ENCODE results near the gene TSPAN9. TPM values are rescaled to one million over a fixed set of nuclear protein-coding genes. Genes with fewer than 3 reads are reported as not detected.

TSPAN9 gene
- total and polyA plus RNA-seq, 10 of the 15 experiments (the other 5 are each of a cell fraction or from before 2014, with no cell fraction given), result 0.03 to 1.0 (median 0.12) TPM; not detected in 5

GRCh38 chr12:3149515-3150307 lies 72.5 kb downstream of the TSPAN9 start (continued):
- TF ChIP-seq USF1 (IDR thresholded peaks at IDR 0.05; ENCODE audit: borderline replicate concordance, extremely low read length, insufficient read depth, low read depth, low read length) (no peak), ATF2 (IDR thresholded peaks at IDR 0.05; ENCODE audit: low read length) (no peak), JUNB (IDR thresholded peaks at IDR 0.05) (no peak), ZNF24 (IDR thresholded peaks at IDR 0.05) (no peak), HSF1 (IDR thresholded peaks at IDR 0.05; ENCODE audit: low read depth, low read length) (no peak), CHD1 (IDR thresholded peaks at IDR 0.05; ENCODE audit: low read depth, low read length) (no peak), POLR2AphosphoS5 (IDR thresholded peaks at IDR 0.05; ENCODE audit: low read length) (no peak), IKZF2 (IDR thresholded peaks at IDR 0.05) (no peak)

- no peak overlapping the region for H2AFZ ChIP-seq (ENCODE audit: control insufficient read depth, low read depth, low read length)
- no peaks in the 10 kb centered on the region for H3K9me3 ChIP-seq (replicated peaks; ENCODE audit: control insufficient read depth, insufficient read depth, low read length)
- ChIA-PET POLR2A (no interaction called here), RAD21 (ENCODE audit: unreplicated experiment) (no interaction called here), SMC1A (ENCODE audit: uncharacterized antibody, unreplicated experiment) (no interaction called here), CTCF (no interaction called here)
- no peaks in the 10 kb centered on the region; the same call in 1 of the 2 replicates for H4K20me1 ChIP-seq (ENCODE audit: control insufficient read depth, insufficient read depth)
- H3K27ac ChIP-seq (ENCODE audit: control insufficient read depth, insufficient read depth), result no peak overlapping the region
- intact Hi-C loops (cut with micrococcal nuclease; ENCODE audit: unreplicated experiment), result no loop called here
- peaks cover 4 to 12% of the 10 kb centered on the region in 2 experiments; a peak in 3 of 4 replicates for H3K27me3 ChIP-seq (replicated peaks in 1 of 2; ENCODE audit: control insufficient read depth in 2 of 2, insufficient read depth in 2 of 2, low read length in 1 of 2)
- FAIRE-seq (no peak), ATAC-seq (no peak), DNase-seq (ENCODE audit: low read depth, low spot score) (no peak)
- H3K4me2 ChIP-seq (ENCODE audit: control insufficient read depth, insufficient read depth), result no peak overlapping the region
- H3K79me2 ChIP-seq (ENCODE audit: control insufficient read depth, insufficient read depth, low read length), result no peaks in the 10 kb centered on the region
- H3K9ac ChIP-seq (ENCODE audit: control insufficient read depth, insufficient read depth, low read length), result no peak overlapping the region
- in situ Hi-C loops (cut with MboI), result no loop called here
- no peaks in the 10 kb centered on the region for H3K4me1 ChIP-seq (ENCODE audit: control insufficient read depth, insufficient read depth, low read length)
- no peaks in the 10 kb centered on the region for H3K36me3 ChIP-seq (ENCODE audit: control insufficient read depth in 2 of 2, insufficient read depth in 2 of 2, low read length in 1 of 2)
- no TSS peak for BruUV-seq (replicated peaks)
- 45% methylated on average over 5 of the region's 5 CpGs for WGBS (ENCODE audit: insufficient coverage, insufficient replicate concordance, low lambda C conversion rate, missing lambda C conversion rate)
- H3K4me3 ChIP-seq, result no peak overlapping the region
- TF ChIP-seq ZNF622 (IDR thresholded peaks at IDR 0.05) (no peak), SUZ12 (IDR thresholded peaks at IDR 0.05; ENCODE audit: unreplicated experiment) (no peak), ZNF384 (IDR thresholded peaks at IDR 0.05; ENCODE audit: borderline replicate concordance, low read depth, low read length) (no peak), TBL1XR1 (IDR thresholded peaks at IDR 0.05; ENCODE audit: low read depth, low read length) (no peak), IRF4 (IDR thresholded peaks at IDR 0.05; ENCODE audit: low read depth, low read length) (no peak), SMC3 (IDR thresholded peaks at IDR 0.05; ENCODE audit: borderline replicate concordance, low read length) (no peak), LARP7 (IDR thresholded peaks at IDR 0.05) (no peak), EZH2 (IDR thresholded peaks at IDR 0.05; ENCODE audit: borderline replicate concordance, control insufficient read depth, low read depth, low read length) (no peak), RELB (IDR thresholded peaks at IDR 0.05; ENCODE audit: low read depth) (no peak), TARDBP (IDR thresholded peaks at IDR 0.05; ENCODE audit: borderline replicate concordance) (no peak), RCOR1 (conservative IDR thresholded peaks at IDR 0.05; ENCODE audit: low read depth, low read length) (no peak)
Measured at GRCh38 chr12:3150308-3150670, 73.1 kb downstream of the TSPAN9 start.
